NOMO-1 (cell line): Measurements from ENCODE around the gene OR10J4.
A peak's percentile ranks its signal among the peaks of the same experiment; 100 is the strongest.
"Not testable (repeated sequence)": the region's sequence is repeated elsewhere in the genome, so short reads cannot be mapped to it uniquely, and the experiment has no call there.

Source experiments
- DNase-seq, 2 experiments: peaks; one replicate each; lab custom pipeline; 2025; ENCODE audit not compliant: unreplicated experiment in 2 of 2; lab: John Stamatoyannopoulos, UW

OR10J4 gene

DNA sequence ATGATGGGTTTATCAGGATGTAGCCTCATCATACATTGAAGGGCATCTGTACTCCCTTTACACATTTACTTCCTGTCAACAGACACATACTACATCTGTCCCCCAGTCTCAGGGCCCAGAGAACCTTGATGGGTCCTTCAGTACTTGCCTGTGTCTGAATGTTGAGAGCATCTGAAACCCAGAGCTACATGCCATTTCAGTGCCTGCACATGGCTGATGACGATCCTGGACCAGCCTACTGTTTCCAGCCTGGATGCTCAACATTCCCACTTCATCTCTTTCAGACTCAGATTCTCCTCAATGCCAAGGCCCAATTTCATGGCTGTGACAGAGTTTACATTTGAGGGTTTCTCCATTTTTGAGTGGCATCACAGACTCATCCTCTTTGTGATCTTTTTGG is at the start of gene OR10J4:
Gene OR10J4, plus strand, starts transcription at position 301 of the 400 bp plus-strand sequence.
- DNase-seq: no peak

DNA sequence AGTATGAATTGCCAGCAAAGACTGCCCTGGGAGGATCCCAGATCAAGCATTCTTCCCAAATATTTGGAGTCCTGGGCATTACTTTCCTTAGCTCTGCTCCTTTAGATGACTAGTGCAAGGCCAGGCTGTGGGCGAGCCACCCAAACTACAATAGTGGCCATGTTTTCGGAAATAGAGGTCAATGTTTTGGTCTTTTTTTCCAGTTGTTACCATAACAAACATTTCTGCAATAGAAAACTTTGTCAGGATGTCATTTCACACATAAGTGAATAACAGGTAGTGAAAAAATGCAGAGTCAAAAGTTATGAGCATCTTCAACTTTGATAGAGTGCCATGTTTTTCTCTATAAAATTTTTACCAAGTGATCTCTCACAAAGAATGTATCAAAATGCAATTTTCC is 25.2 kb upstream of the OR10J4 start:
- no peak for DNase-seq

DNA sequence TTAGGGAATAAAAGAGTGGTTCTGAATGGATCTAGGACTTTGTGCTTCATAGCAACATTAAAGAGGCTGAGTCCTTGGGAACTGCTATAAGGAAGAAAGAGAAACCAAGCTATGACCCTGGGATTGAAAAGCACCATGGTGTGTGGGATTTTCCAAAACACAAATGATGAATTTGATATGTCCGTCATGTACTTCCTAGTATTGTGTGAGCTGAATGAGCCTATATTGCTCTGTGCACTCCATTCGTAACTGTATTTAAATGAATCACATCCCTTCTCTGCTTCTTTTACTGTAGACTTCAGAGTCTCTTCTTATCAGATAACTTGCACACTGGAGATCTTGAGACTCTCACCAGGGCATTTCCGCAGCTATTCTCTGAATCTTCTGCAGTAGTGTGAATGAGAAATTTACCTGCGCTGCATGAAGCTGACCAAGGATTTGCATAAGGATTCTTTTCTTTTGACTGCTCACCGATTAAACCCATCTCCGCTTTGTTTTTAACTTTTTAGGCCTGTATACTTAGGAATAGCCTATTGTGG is 23.1 kb upstream of the OR10J4 start:
- DNase-seq: no peak

DNA sequence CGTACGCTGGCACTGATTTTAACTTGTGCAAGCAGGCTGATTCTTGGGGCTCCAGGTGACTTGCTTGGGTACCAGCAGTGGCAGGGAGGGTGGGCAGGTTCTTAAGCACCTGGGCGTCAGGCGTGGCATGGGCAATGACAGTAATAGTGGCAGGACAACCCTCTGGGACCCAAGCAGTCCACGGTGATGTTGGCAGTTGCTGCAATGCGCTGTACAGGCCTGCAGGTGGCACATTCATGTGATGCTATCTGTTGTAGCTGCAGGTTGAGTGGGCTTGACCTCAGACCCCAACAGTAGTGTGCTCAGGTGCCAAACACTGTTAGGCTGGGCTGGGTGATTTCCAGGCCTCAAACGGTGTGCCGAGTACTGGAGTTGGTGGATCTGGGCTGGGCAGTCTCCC is 10.2 kb upstream of the OR10J4 start:
- no peak for DNase-seq

DNA sequence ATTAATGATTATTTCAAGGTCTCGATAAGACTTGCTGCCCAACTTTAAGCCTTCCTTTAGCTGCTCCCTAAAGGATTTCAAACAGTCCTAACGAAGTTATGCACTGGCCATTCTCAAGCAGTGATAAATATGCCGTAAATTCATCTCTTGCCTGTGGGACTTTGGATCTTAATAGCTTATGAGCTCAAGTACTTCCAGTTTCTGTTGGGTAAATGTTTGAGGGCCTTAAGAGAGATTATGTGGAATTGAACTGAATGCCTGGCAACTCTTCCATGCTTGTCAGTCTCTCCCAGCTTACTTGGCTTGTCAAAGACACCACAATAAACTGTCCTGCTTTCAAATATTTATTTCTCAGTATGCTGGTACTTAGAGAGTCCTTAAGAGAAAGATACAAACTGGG is 3.5 kb upstream of the OR10J4 start:
- no peak for DNase-seq

DNA sequence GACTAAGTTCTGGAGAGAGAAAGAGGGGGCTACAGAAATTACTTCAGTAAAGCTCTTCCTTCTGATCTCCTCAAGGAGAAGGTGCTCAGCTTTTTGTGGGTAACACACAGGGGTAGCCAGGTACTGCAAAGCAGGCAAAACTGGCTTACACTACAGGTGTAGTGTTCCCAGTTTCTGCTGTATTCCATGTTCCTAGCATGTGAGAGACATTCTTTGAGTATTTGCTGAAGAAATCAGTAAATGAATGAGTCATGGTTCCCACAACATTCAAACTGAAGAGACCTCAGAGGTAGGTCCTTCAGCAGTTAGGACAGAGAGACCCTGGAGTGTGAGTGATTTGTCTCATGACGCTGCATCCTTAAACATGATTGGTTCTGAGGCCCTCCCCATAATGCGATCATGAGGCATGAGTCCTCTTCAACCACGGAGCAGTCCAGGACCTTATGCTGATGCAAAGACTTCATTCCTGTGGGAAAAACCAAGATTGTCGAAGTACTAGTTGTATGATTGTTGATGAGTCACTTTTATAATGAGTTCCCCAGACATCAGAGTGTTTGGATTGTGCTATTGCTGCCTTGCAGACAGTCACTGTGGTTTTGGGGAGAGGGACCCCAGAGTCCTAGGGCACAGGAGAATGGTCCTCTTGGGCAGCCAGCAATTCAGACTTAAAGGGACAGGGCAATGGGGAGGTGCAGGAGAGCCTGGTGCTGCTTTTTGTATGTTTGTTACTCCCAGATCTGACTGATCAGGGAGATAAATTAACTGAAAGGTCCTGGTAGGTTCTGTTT is 2.7 kb upstream of the OR10J4 start:
- no peak for DNase-seq

DNA sequence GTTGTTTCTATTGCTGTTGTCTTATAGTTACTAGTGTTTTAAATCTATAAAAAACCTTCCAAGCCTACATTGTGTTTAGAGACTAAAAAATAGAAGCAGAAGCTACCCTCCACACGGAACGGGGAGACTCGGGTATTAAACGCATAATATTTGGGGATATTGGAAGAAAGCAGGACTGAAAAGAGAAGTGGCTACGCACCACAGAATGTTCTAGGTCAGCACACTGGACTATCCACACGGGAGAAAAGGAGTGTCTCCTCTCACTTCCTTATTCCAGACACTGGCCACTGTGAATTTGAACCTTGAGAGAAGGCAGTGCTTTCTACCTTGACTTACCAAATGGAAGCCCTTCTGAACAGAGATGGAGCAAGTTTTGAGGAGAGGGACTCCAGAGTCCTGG is 1.0 kb upstream of the OR10J4 start:
- no peak for DNase-seq

DNA sequence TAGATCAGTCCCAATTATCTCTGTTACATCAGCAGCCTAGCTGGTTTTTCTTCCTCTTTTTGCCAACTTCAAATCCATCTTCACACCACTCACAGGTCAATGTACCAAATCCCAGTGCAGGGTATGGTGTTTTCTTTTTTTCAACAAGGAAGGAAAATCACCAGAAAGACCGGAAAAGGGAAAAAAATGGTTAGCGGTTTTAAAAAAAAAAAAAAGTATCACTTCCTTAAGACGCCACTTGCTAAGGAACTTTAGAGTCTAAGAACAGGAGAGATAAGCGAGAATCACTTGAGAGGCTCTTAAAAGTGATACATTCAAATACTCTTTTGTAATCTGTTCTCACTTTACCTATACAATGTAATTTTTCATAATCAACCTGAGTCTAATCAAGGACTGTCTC is 4.5 kb downstream of the OR10J4 start:
- peak; percentile 57 to 70 for DNase-seq

DNA sequence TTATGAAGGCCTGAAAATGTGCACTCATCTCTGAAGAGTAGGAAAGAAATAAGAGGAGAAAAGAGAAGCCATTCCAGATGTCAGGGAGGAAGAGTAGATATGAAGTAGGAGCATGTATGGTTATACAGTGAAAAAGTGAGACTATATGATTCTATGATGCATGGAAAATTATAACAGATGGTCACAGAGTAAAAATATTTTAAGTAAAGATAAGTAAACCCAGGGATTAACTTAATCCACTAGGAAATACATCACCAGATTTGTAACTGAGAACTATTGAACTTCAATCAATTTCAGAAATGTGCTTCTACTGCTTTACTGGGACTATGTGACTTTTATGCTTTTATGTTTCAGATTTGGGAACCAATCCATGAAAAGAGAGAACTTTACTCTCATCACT is 7.4 kb downstream of the OR10J4 start, which contains the start of gene OR10J1:
Gene OR10J1, plus strand, starts transcription at position 301 of the 400 bp plus-strand sequence. Its CDS starts 70 bp downstream, at position 371.
- DNase-seq: no peak

DNA sequence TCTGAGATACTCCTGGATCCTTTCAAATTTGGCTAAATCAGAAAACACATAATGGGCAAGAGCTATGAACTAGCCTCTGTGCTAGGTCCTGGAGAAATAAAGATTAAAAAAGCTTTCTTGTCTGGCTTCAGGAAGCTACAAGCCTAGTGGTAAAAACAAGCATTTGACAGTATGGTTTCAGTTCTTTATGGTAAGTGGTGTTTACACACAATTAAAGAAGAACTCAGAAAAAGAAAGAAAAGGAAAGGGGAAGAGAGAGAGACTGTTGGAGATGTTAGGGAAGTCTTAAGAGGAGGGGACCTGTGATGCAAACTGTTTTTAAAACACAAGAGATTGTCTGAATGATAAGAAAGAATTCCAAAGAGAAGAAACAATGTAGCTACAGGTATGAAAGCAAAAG is 9.4 kb downstream of the OR10J4 start:
- DNase-seq: peak in 1 of 2 experiments; percentile 76

DNA sequence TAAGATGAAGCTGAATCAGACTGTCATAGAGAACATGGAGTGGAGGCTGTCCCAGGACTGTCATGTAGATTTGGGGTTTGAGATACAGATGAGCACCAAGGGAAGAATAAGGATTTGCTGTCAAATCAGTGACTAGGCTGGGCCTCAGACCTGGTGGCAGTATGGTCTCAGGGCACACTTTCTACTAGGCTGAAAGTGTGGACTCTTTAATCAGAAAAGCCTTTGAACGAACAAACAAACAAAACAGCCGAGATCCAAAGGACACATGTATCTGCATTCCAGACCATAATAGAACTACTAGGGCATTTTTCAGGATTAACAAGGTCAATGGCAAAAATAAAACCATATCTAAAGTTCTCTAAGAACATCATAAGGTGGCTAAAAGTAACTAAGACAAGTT is 10.4 kb downstream of the OR10J4 start:
- DNase-seq: no peak

DNA sequence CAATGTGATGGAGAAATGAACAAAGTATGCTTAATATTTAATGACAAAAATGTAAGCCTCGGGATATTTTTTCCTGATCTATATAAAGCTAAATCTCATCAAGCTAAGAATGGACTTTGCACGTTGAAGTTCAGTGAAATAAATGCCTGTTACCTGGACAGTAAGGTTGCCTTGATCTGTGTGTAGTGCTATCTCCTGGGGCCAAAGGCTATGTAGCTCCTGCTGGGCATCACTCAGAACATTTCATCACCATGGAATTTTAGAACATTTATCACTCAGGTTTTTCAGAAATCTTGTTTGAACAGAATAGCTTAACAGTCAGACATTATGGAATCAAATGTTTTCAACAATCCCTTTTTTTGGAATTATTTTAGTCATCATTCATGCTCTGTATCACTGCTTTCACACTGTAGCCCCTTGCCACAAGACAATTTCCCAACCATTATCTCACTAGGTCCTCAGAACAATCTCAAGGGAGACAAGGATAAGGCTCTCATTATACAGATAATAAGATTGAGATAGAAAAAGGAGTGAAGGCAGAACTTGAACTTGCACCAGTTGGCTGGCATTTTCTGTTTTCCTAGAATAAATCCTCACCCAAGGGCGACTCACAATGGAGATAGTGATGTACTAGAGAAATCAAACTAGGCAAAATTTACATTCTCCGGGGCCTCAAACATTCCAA is 11.2 kb downstream of the OR10J4 start:
- DNase-seq: no peak

DNA sequence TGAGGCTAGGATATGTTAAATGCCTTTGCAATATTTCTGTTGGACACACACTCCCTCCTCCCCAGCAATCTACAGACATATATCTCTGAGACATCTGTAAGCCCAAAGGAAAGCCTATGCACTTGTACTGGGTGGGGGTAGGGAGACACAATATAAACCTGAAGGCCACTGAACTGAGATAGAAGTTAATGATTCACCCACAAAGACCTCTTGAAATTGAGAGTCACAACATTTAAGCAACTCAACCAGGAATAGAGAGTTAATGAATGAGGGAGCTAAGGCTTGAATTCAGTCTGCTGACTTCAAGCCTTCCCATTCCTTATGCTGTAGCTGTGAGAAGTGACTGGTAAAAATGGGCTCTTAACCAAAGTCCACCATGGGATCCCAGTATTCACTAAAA is 12.5 kb downstream of the OR10J4 start:
- DNase-seq: no peak

DNA sequence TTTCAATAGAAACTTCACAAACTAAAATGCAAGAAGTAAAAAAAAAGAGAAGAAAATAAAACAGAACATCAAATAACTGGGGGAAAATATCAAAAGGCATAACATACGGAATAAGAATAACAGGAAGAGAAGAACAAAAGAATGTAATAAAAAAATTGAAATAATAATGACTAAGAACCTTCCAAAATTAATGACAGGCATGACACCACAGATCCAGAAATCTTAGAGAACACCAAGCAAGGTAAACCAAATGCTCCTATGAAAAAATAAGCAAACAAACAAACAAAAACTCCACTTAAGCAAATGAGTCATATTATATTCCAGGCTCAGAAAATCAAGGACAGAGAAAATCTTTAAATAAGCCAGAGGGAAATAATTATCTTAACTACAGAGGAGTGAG is 16.2 kb downstream of the OR10J4 start:
- no peak for DNase-seq

DNA sequence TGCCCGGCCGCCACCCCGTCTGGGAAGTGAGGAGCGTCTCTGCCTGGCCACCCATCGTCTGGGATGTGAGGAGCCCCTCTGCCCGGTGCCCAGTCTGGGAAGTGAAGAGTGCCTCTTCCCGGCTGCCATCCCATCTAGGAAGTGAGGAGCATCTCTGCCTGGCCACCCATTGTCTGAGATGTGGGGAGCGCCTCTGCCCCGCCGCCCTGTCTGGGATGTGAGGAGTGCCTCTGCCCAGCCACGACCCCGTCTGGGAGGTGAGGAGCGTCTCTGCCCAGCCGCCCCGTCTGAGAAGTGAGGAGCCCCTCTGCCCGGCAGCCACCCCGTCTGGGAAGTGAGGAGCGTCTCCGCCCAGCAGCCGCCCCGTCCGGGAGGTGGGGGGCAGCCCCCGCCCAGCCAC is 17.6 kb downstream of the OR10J4 start:
- DNase-seq: not testable (repeated sequence)

DNA sequence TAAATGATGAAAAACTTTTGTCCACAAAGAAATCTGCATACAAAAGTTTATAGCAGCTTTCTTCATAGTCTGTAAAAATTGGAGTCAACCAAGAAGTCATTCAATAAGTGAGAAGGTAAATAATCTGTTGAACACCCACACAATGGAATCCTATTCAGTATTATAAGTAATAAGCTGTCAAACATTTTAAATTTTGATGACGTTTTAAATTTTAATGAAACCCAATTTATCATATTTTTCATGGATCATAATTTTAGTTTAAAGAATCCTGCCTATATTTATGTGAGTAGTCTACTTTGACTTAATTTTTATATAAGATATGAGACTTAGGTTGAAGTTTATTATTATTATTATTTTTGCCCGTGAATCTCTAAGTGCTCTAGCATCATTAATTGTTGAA is 27.5 kb downstream of the OR10J4 start:
- no peak for DNase-seq

DNA sequence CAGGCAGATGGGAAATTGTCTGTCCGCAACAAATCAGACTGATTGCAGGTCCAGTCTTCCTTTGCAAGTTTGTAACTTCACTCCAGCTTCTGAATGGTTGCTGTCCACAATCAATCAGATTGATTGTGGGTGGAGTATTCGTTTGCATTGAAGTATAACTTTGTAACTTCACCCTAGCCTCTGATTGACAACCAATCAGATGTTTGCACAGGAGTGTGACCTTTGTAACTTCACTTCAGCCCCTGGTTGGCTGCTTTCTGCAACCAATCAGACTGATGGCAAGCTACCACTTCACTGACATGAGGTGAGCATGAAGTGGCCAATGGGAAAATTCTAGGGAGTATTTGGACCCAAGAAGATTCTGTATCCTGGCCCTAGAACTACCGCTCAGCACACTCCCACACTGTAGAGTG is 33.2 kb downstream of the OR10J4 start:
- DNase-seq: no peak

DNA sequence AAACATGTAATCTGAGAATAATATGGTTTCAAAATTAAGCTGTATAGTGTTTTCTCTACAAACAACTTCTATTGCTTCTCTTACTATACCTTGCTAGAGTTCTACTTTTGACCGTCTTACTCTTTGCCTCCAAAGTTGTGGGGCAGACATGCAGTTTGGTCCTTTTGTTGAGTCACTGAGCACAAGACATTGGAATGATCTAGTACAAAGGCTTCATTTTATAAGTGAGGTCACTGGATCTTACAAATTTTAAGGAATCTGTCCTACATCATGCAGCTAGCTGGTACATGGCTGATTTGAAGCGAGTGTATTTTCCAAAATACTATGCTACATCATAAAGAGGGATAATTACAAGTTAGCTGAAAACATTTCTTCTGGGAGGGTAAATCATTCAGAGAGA is 36.3 kb downstream of the OR10J4 start:
- DNase-seq: no peak

DNA sequence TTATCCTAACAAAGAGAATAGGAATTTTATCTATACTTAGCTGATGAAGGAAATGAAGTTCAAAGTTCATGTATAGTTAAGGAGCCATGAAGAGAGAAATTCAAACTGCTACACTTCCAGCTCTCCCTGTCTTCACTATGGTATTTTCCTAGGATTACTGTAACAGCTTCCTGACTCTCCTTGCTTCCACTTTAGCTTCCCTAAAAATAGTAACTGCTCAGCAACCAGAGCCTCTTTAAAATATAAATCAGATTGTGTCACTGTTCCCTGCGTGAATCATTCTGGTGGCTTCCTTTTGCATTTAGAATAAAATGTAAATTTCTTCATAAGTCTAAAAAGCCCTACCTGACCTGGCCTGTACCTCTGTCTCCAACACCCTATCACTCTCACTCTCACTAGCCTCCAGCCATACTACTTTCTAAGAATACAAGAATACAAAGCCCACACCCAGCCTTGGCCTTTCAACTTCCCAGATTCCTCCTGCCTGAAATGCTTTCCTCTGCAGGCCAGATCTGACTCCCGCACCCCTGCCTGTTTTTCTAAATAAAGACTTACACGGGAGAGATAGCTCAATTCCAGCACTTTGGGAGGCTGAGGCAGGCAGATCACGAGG is 38.0 kb downstream of the OR10J4 start:
- DNase-seq: no peak

DNA sequence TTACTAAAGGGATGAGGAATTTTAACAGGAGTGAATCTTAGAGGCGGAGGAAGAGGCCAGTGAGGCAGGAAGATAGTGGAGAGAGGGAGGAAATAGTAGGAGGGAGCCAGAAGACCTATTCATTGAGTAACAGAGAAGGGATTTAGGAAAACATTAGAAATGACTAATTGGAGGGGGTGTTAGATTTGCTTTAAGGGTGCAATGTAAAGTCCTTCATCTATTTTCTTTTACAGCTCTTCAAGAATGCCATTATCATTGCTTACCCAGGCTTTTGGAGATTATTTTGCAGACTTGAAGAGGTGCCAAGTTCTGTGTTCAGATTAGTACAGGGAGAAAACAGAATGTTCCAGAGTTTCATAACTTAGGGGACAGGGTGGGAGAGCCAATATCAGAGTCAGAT is 41.3 kb downstream of the OR10J4 start:
- no peak for DNase-seq

DNA sequence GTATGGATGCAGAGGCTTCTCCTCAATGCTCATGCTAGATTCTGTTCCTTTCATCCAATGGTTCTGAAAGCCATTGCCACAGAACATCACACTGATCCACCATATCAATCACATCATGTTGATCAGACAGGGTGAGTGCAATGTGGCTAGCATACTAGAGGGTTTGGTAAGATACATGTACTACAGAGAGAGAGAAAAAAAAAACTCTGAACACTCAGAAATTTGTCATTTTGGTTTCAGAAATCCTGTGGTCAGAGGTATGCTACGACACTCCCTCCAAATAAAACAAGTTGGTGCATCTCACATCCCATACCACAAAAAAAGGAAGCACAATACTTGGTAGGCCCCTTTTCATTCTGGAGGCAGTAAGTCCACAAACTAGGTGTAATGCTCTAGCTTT is 42.9 kb downstream of the OR10J4 start:
- DNase-seq: no peak
